ENCODE results near the gene EFCAB11. TPM values are rescaled to one million over a fixed set of nuclear protein-coding genes. Genes with fewer than 3 reads are reported as not detected.

The EFCAB11 gene
- total and polyA plus RNA-seq, 2 donors (not counting 3 experiments of a cell fraction or from before 2014, with no cell fraction given), result 2.8 to 6.3 TPM

GRCh38 chr14:89750281-89750755 lies 204.2 kb downstream of the EFCAB11 start:
- Histone ChIP-seq H3K4me2 (ENCODE audit: insufficient read depth, low read length) (no peak overlapping the region), H3K27ac (ENCODE audit: insufficient read depth, low read depth, low read length) (no peak overlapping the region), H3K27me3 (ENCODE audit: control insufficient read depth in 2 of 2, insufficient read depth in 2 of 2, low read length in 2 of 2) (no peaks in the 10 kb centered on the region), H3K4me3 (replicated peaks in 1 of 3; ENCODE audit: insufficient read depth in 1 of 3, low read depth in 1 of 3, low read length in 3 of 3) (no peak overlapping the region), H3K4me1 (ENCODE audit: control insufficient read depth, extremely low read depth, insufficient read depth, low read length) (no peaks in the 10 kb centered on the region), H2AFZ (ENCODE audit: low read depth, low read length) (no peak overlapping the region), H3K9ac (replicated peaks; ENCODE audit: extremely low read depth, insufficient read depth, low read length) (no peak overlapping the region), H4K20me1 (replicated peaks; ENCODE audit: control insufficient read depth, extremely low read depth, insufficient read depth, low read length) (no peaks in the 10 kb centered on the region), H3K36me3 (ENCODE audit: control insufficient read depth in 2 of 2, extremely low read depth in 1 of 2, insufficient read depth in 2 of 2, low read length in 2 of 2) (no peaks in the 10 kb centered on the region), H3K9me3 (replicated peaks; ENCODE audit: control insufficient read depth, insufficient read depth, low read length) (no peaks in the 10 kb centered on the region), H3K79me2 (ENCODE audit: control insufficient read depth, insufficient read depth, low read length) (no peaks in the 10 kb centered on the region), H3K9me1 (replicated peaks; ENCODE audit: control insufficient read depth, extremely low read depth, insufficient read depth, low read length) (no peaks in the 10 kb centered on the region)
- DNase-seq (ENCODE audit: low read depth, low spot score) (no peak), FAIRE-seq (no peak)
- CTCF ChIA-PET, result no interaction called here
- TF ChIP-seq GATA2 (IDR thresholded peaks at IDR 0.05; ENCODE audit: insufficient read depth, insufficient read length, low read depth, low read length) (no peak), POLR2AphosphoS5 (IDR thresholded peaks at IDR 0.05; ENCODE audit: insufficient read depth, low read depth, low read length) (no peak), EZH2 (IDR thresholded peaks at IDR 0.05; ENCODE audit: borderline replicate concordance, low read depth, low read length, severe bottlenecking) (no peak)
- no TSS peak for BruUV-seq (replicated peaks)
- dilution Hi-C loops (cut with MboI; ENCODE audit: extremely low pct_ligation_motif_present, low sequenced_read_pairs), result no loop called here
- POLR2A ChIA-PET, result no interaction called here
- intact Hi-C loops (cut with micrococcal nuclease), result no loop called here

- no peaks in the 10 kb centered on the region for H4K20me1 ChIP-seq (replicated peaks; ENCODE audit: control insufficient read depth, extremely low read depth, insufficient read depth, low read length)
- ChIA-PET CTCF (no interaction called here), POLR2A (no interaction called here)
- H3K36me3 ChIP-seq (ENCODE audit: control insufficient read depth in 2 of 2, extremely low read depth in 1 of 2, insufficient read depth in 2 of 2, low read length in 2 of 2), result no peaks in the 10 kb centered on the region
- no peak overlapping the region for H3K27ac ChIP-seq (ENCODE audit: insufficient read depth, low read depth, low read length)
- H3K4me1 ChIP-seq (ENCODE audit: control insufficient read depth, extremely low read depth, insufficient read depth, low read length), result no peaks in the 10 kb centered on the region
- no peaks in the 10 kb centered on the region for H3K9me1 ChIP-seq (replicated peaks; ENCODE audit: control insufficient read depth, extremely low read depth, insufficient read depth, low read length)
- DNase-seq (ENCODE audit: low read depth, low spot score) (no peak), FAIRE-seq (no peak)
- H3K27me3 ChIP-seq (ENCODE audit: control insufficient read depth in 2 of 2, insufficient read depth in 2 of 2, low read length in 2 of 2), result no peaks in the 10 kb centered on the region
- no peak for TF ChIP-seq POLR2AphosphoS5 (IDR thresholded peaks at IDR 0.05; ENCODE audit: insufficient read depth, low read depth, low read length)
- TF ChIP-seq JUN (IDR thresholded peaks at IDR 0.05; ENCODE audit: borderline replicate concordance, insufficient read depth, insufficient read length, low read depth), result no peak
- no peak for TF ChIP-seq POLR2A (IDR thresholded peaks at IDR 0.05; ENCODE audit: low read depth, low read length)
- TF ChIP-seq EZH2 (IDR thresholded peaks at IDR 0.05; ENCODE audit: borderline replicate concordance, low read depth, low read length, severe bottlenecking), result no peak
- no peak for TF ChIP-seq GATA2 (IDR thresholded peaks at IDR 0.05; ENCODE audit: insufficient read depth, insufficient read length, low read depth, low read length)
- no peak for TF ChIP-seq MAX (IDR thresholded peaks at IDR 0.05; ENCODE audit: insufficient read depth, insufficient read length)
- H3K4me3 ChIP-seq (replicated peaks in 1 of 3; ENCODE audit: insufficient read depth in 1 of 3, low read depth in 1 of 3, low read length in 3 of 3), result no peak overlapping the region
- no peak overlapping the region for H2AFZ ChIP-seq (ENCODE audit: low read depth, low read length)
- BruUV-seq (replicated peaks), result no TSS peak
- intact Hi-C loops (cut with micrococcal nuclease) (no loop called here), dilution Hi-C loops (cut with MboI; ENCODE audit: extremely low pct_ligation_motif_present, low sequenced_read_pairs) (no loop called here)
- no peak overlapping the region for H3K9ac ChIP-seq (replicated peaks; ENCODE audit: extremely low read depth, insufficient read depth, low read length)
- no peaks in the 10 kb centered on the region for H3K79me2 ChIP-seq (ENCODE audit: control insufficient read depth, insufficient read depth, low read length)
- H3K9me3 ChIP-seq (replicated peaks; ENCODE audit: control insufficient read depth, insufficient read depth, low read length), result no peaks in the 10 kb centered on the region
- H3K4me2 ChIP-seq (ENCODE audit: insufficient read depth, low read length), result no peak overlapping the region
Observed at GRCh38 chr14:89748004-89748403, 206.5 kb downstream of the EFCAB11 start.

Measured in endothelial cell of umbilical vein (primary cell).